NCI-H1417 treated with DMSO at 0.1 percent for 48 hours (cell line): ENCODE data around the gene RSPH6A.

Experiments used
- DNase-seq: peaks from one replicate; lab custom pipeline; 2025; lab: John Stamatoyannopoulos, UW

Gene RSPH6A

DNA sequence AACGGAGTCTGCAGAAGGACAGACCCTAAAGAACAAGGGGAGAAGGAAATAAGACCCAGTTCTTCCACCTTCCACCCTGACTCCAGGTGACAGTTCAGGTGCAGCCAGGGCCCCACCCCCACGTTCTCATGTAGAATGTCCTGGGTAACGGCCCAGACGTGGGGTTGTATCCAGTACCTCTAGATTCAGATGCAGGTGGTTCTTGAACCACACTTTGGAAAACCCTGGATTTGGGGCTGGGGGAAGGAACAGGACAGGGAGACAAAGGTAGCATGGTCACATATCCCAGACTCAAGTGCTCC, 35.0 kb downstream of the RSPH6A start:
- DNase-seq = no peak

- peak; percentile 75 for DNase-seq
Observed at GRCh38 chr19:45779231-45780145, 35.6 kb downstream of the RSPH6A start.

- DNase-seq = no peak
Observed at GRCh38 chr19:45778010-45778661, 37.0 kb downstream of the RSPH6A start.

DNA sequence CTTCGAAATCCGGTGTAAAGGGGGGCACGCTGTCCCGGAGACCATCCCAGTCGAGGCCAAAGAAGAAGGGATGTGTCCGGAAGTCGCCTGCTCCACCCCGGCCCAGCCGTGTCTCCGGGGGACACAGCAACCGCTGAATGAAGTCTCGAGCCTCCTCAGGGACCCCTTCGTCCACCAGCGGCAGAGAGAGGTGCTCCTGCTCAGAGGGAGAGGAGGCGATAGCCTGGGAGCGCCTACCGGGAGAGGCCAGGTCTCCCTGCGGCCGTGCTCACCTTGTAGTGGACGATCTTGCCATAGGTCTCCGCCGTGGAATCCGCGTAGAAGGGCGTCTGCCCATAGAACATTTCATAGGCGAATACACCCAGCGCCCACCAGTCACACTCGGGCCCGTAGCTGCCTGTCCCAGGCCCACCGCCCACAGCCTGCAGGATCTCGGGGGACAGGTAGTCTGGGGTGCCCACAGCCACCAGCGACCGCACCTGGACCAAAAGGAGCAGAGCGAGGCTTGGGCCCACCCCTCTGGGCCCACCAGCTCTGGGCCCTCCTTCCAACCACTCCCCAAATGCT, 37.6 kb downstream of the RSPH6A start:
- no peak for DNase-seq

GRCh38 chr19:45774765-45775164, 40.3 kb downstream of the RSPH6A start:
- no peak for DNase-seq

DNA sequence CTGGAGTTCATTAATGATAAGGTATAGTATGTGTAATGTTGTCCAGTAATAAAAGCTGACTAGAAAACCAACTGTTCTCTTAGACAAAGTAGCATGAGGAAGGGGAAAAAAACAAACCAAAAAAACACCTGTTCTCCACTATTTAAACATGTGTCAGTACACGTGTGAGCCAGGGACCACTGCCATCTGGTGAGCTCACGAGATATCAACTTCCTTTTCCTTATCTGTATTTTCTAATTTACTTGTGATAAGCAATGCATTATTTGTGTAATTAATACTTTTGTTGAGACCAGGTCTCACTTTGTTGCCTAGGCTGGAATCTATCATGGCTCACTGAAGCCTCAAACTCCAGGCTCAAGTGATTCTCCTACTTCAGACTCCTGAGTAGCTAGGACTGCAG, 41.7 kb downstream of the RSPH6A start:
- no peak for DNase-seq

- no peak for DNase-seq
Observed at GRCh38 chr19:45772912-45773311, 42.2 kb downstream of the RSPH6A start.

DNA sequence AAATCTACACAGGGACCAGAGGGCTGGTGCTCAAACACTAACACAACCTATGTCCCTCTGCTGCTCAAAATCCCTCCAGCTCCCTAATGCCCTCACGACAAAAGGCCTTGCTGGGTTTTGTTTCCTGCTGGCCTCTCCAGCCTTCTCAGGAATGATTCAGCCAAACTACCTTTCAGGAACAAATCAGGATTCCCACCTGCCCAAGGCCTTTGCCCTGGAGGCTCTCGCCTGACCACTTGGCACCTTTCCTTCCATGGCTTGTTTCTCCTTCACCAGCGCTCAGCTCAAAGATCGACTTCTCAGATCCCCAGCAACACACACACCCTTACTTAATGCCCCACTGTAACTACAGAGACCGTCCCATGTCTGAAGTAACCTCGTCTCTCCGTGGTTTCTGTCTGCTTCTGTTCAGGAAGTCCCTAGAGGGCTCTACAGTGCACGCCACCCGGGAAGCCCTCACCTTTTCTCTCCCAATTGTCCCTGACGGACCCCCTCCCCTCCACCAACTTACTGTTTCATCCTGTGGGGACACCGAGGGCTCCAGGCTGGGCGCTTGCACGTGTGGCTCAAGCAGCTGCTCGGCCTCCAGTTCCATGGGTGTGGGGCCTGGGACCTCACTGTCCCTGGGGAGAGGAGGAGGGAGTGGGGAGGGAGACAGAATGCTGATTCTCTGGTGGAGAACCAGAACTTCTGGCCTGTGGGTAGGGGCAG, 42.8 kb downstream of the RSPH6A start:
- no peak for DNase-seq

- DNase-seq = no peak
Observed at GRCh38 chr19:45771311-45771933, 43.7 kb downstream of the RSPH6A start.

GRCh38 chr19:45770192-45771101, 44.7 kb downstream of the RSPH6A start:
- DNase-seq = peak; percentile 87

GRCh38 chr19:45769821-45770191, 45.3 kb downstream of the RSPH6A start:
- DNase-seq = no peak

DNA sequence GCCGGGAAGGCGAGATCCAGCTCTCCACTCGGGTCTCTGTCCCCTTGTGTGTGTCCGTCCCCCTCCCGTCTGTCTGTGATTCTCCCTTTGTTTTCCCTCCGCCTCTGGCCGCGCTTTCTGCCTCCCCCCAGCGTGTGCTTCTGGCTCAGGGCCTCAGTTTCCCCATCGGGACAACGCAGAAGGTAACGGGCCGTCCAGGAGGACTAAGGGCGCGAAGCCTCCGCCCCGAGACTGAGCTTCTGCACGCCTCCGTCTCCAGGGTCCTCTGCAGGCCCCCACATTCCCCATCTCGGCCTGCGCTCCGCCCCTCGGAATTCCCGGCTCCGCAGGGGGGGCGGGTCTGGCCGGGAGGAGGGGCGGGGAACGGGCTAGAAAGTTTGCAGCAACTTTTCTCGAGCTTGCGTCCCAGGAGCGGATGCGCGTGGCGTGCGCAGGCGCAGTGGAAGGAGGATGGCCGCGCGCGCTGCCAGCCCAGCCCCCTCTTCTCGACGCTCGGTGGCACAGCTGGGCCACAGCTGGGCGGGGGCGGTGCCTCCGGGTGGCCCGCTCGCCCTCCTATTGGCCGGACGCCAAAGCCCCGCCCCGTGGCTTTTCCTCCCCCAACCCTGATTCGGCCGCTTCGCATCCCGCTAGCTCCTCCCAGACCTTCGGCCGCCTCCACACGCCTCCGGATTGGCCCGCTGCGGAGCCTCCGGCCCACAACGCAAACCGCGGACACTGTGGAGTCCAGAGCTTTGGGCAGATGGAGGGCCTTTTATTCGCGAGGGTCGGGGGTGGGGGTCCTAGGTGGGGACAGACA, 45.9 kb downstream of the RSPH6A start, which contains the start of gene SIX5:
Gene SIX5, minus strand, starts transcription at position 269 of the 799 bp plus-strand sequence. CDS start 408 bp downstream, outside the sequence.
- DNase-seq = peak; percentile 69

DNA sequence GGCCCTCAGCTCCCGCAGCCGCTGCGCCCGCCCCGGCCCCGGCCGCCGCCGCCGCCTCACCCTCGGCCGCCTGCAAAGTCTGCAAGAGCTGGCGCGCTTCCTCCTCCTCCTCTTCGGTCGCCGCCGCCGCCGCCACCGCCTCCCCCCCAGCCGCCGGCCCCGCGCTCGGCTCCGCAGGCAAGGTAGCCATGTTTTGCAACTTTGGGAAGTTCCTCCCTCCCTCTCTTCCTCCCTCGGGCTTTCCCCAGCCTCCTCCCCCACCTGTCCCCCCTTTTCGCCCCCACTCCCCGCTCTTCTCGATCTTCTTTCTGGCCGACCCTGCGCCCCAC, 46.5 kb downstream of the RSPH6A start:
- no peak for DNase-seq

DNA sequence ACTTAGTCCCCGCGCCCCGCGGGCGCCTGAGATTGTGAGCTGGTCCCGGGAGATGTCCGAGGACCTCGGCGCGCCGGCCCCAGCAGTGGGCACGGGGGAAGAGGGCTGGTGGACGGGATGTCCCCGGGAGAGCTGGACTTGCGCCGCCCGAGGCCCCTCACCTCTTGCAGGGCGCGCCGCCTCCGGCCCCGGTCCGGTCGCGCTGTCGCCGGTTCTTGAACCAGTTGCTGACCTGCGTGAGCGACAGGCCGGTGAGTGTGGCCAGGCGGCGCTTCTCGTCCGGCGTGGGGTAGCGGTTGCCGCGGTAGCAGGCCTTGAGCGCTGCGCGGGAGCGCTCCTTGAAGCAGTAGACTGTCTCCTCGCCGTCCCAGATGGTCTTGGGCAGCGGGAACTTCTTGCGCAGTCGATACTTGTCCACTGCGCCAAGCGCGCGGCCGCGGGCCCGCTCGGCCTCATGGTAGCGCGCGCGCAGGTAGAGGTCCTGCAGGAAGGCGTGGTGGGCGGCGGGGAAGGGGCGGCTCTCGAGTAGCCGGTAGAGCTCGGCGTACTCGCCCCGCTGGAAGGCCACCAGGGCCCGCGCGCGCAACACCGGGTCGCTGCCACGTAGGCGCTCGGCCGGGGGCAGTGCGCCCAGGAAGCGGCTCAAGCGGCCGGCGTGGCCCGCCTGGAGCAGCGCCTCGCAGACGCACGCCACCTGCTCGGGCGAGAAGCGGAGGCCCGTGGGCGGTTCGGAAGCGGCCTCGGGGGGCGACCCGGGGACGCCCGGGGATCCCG, 47.0 kb downstream of the RSPH6A start:
- no peak for DNase-seq

DNA sequence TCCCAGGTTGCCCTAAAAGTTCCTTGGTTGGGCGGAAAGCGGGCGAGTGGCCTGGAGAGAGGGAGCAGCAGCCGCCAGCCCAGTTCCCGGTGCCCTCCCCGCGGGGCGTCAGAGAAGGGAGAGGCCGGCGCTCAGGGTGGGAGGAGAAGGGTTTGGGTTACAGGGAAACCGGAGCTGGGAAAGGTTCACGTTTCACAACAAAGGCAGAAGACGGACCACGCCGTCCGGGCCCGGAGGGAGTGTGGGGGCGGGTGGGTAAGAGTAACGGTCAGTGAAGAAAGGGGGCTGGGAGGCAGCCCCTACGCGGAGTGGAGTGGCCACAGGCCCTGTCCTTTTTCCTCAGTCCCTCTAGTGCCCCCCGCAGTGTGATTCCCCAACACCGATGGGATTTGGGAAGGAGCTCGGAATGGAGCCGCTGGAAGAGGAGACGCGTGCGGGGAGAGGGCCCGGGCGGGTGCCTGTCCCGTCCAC, 47.7 kb downstream of the RSPH6A start:
- no peak for DNase-seq

- no peak for DNase-seq
Observed at GRCh38 chr19:45766869-45767346, 48.2 kb downstream of the RSPH6A start.

GRCh38 chr19:45766296-45766868, 48.7 kb downstream of the RSPH6A start:
- no peak for DNase-seq

DNA sequence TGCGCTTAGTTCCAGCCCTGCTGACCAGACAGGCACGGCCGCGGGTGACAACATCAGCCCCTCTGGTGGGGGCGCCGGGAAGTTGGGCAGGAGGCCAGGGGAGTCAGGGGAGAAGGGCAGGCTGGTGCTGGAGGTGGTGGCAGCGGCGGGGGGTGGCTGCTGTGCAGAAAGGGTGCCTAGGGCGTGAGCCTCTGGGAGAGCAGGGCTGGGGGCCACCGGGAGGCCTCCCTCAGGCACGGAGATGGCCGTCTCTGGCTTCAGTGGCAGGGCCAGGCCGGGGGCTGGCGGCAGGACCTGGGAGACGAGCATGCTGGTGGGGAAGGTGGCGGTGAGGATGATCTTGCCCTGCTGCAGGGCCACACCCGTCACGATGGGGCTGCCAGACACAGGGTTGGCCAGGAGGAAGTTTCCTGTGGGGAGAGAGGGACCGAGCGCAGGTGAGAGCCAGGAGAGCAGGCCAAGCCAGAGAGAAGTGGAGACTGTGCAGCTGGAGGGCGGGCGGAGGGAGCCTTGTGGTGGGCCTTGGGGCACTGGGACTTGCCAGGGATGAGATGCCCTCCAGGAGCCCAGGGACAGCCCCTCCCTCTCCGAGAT, 49.3 kb downstream of the RSPH6A start:
- no peak for DNase-seq
